D721Med (cell line): ENCODE data around the gene A4GNT.
"Not testable (repeated sequence)": the region's sequence is repeated elsewhere in the genome, so short reads cannot be mapped to it uniquely, and the experiment has no call there.

Source experiments
- DNase-seq: peaks from one replicate; pipeline ENCODE4 v3.0.0; 2011; ENCODE audit warnings: low spot score; ENCODE audit not compliant: insufficient read length
- FAIRE-seq: peaks from 2 replicates; lab custom pipeline; 2011; peaks lifted over from hg19 to GRCh38; lab: Jason Lieb, UNC
- CTCF ChIP-seq: IDR thresholded peaks from 2 replicates; pipeline ENCODE4 v1.5.1; 2012; ENCODE audit warnings: mild to moderate bottlenecking, control low read depth; ENCODE audit not compliant: insufficient read depth; ENCODE audit errors: missing control alignments

Gene A4GNT

GRCh38 chr3:138157743-138158142 lies 25.6 kb upstream of the A4GNT start:
- DNase-seq (no peak), FAIRE-seq (no peak)
- TF ChIP-seq CTCF = no peak

GRCh38 chr3:138154534-138154933 lies 22.3 kb upstream of the A4GNT start:
- TF ChIP-seq CTCF = no peak
- DNase-seq (no peak), FAIRE-seq (no peak)

- peak; percentile 40 for DNase-seq
- peak; percentile 32 for TF ChIP-seq CTCF
- FAIRE-seq = peak; percentile 78
Observed at GRCh38 chr3:138148503-138148902, 16.3 kb upstream of the A4GNT start.

- not testable (repeated sequence) for FAIRE-seq, DNase-seq
Observed at GRCh38 chr3:138142181-138142580, 10.0 kb upstream of the A4GNT start.

GRCh38 chr3:138140940-138141339 lies 8.8 kb upstream of the A4GNT start:
- DNase-seq (no peak), FAIRE-seq (no peak)
- TF ChIP-seq CTCF = no peak

- no peak for DNase-seq
- no peak for FAIRE-seq
- TF ChIP-seq CTCF = no peak
Observed at GRCh38 chr3:138139691-138140090, 7.5 kb upstream of the A4GNT start.

GRCh38 chr3:138137861-138138260 lies 5.7 kb upstream of the A4GNT start:
- DNase-seq = no peak
- no peak for TF ChIP-seq CTCF
- FAIRE-seq = no peak

GRCh38 chr3:138136201-138136600 lies 4.0 kb upstream of the A4GNT start:
- no peak for DNase-seq
- no peak for TF ChIP-seq CTCF
- no peak for FAIRE-seq
